GM23338 (cell line): ENCODE measurements around the gene B4GALT2. TPM values are rescaled to one million over a fixed set of nuclear protein-coding genes. Genes with fewer than 3 reads are reported as not detected.

Experiments
- ATAC-seq: fragments of 200-7000 bp; cut with Tn5 transposase; 3 replicates; pipeline ENCODE4 v1.9.1; 2020
- DNase-seq: peaks from one replicate; pipeline ENCODE4 v3.0.0-alpha.2; 2015; ENCODE audit warnings: low spot score
- H2AFZ ChIP-seq: fragments of 200-600 bp; sonication (generic); 2 replicates; pipeline ENCODE4 v1.8.0; 2016; ENCODE audit warnings: antibody characterized with exemption, mild to moderate bottlenecking, moderate library complexity
- H3F3A ChIP-seq: fragments of 200-600 bp; sonication (generic); replicated peaks from 2 replicates; pipeline ENCODE4 v1.8.0; 2017; ENCODE audit warnings: antibody characterized with exemption, mixed run types, low read depth
- H3K27ac ChIP-seq: fragments of 200-600 bp; sonication (generic); 2 replicates; pipeline ENCODE4 v1.6.1; 2016; ENCODE audit warnings: low read depth
- H3K27me3 ChIP-seq: fragments of 200-600 bp; sonication (generic); 2 replicates; pipeline ENCODE4 v1.8.0; 2016; ENCODE audit warnings: mild to moderate bottlenecking, mixed run types, moderate library complexity; ENCODE audit not compliant: insufficient read depth
- H3K36me3 ChIP-seq: fragments of 200-600 bp; sonication (generic); 2 replicates; pipeline ENCODE4 v1.8.0; 2016; ENCODE audit warnings: mild to moderate bottlenecking; ENCODE audit not compliant: insufficient read depth
- H3K4me1 ChIP-seq: fragments of 200-600 bp; sonication (generic); 2 replicates; pipeline ENCODE4 v1.8.0; 2016; ENCODE audit warnings: mild to moderate bottlenecking, moderate library complexity; ENCODE audit not compliant: insufficient read depth
- H3K4me2 ChIP-seq: fragments of 200-600 bp; sonication (generic); 2 replicates; pipeline ENCODE4 v1.7.1; 2017; ENCODE audit warnings: mixed run types
- H3K4me3 ChIP-seq: fragments of 200-600 bp; sonication (generic); 2 replicates; pipeline ENCODE4 v1.6.1; 2016; ENCODE audit warnings: mixed run types
- H3K79me2 ChIP-seq: fragments of 200-600 bp; sonication (generic); replicated peaks from 2 replicates; pipeline ENCODE4 v1.8.0; 2017; ENCODE audit warnings: mild to moderate bottlenecking; ENCODE audit not compliant: insufficient read depth
- H3K9me2 ChIP-seq: fragments of 200-600 bp; sonication (generic); 2 replicates; pipeline ENCODE4 v1.8.0; 2017; ENCODE audit not compliant: insufficient read depth
- H4K20me1 ChIP-seq: fragments of 200-600 bp; sonication (generic); replicated peaks from 2 replicates; pipeline ENCODE4 v1.8.0; 2017; ENCODE audit warnings: mild to moderate bottlenecking; ENCODE audit not compliant: insufficient read depth
- H3K27ac Mint-ChIP-seq: 2 replicates; pipeline ENCODE4 v1.8.0; 2020; ENCODE audit warnings: inconsistent platforms, mild to moderate bottlenecking, moderate library complexity, mixed read lengths
- H3K27me3 Mint-ChIP-seq: 3 replicates; pipeline ENCODE4 v1.8.0; 2022; ENCODE audit warnings: low read depth, mild to moderate bottlenecking, moderate library complexity, mixed read lengths, inconsistent platforms; ENCODE audit not compliant: insufficient read depth, poor library complexity
- H3K36me3 Mint-ChIP-seq: 3 replicates; pipeline ENCODE4 v1.8.0; 2021; ENCODE audit warnings: low read depth, mild to moderate bottlenecking, inconsistent platforms, moderate library complexity, mixed read lengths
- H3K4me1 Mint-ChIP-seq: 3 replicates; pipeline ENCODE4 v1.8.0; 2020; ENCODE audit warnings: mild to moderate bottlenecking, inconsistent platforms, mixed read lengths
- H3K4me3 Mint-ChIP-seq: 3 replicates; pipeline ENCODE4 v1.8.0; 2021; ENCODE audit warnings: moderate library complexity, mild to moderate bottlenecking, inconsistent platforms, mixed read lengths
- H3K9me3 Mint-ChIP-seq: 3 replicates; pipeline ENCODE4 v1.8.0; 2020; ENCODE audit warnings: moderate library complexity, mild to moderate bottlenecking, inconsistent platforms, mixed read lengths
- CREB1 ChIP-seq: fragments of 250-450 bp; sonication (Bioruptor Pico); IDR thresholded peaks from 2 replicates; pipeline ENCODE4 v1.5.0; 2020; ENCODE audit warnings: low read depth, mild to moderate bottlenecking, moderate library complexity
- CTCF ChIP-seq, 2 experiments: fragments of 200-600 bp in 1 of 2; sonication (generic) in 1 of 2; conservative IDR thresholded peaks; 2 replicates each; pipeline versions ENCODE4 v1.5.1 to v1.6.1; 2016 to 2017; ENCODE audit warnings: antibody characterized with exemption in 2 of 2, low read depth in 2 of 2, mild to moderate bottlenecking in 2 of 2, moderate library complexity in 1 of 2
- ETS1 ChIP-seq: IDR thresholded peaks from 2 replicates; pipeline ENCODE4 v1.6.1; 2016; ENCODE audit warnings: antibody characterized with exemption
- EZH2 ChIP-seq: fragments of 200-600 bp; sonication (generic); IDR thresholded peaks from one replicate; pipeline ENCODE4 v1.8.0; 2017; ENCODE audit warnings: antibody characterized with exemption, mild to moderate bottlenecking, low read depth; ENCODE audit not compliant: unreplicated experiment
- EZH2phosphoT487 ChIP-seq: fragments of 200-600 bp; sonication (generic); IDR thresholded peaks from one replicate; pipeline ENCODE4 v1.8.1; 2018; ENCODE audit warnings: antibody characterized with exemption; ENCODE audit not compliant: unreplicated experiment
- JUNB ChIP-seq: IDR thresholded peaks from one replicate; pipeline ENCODE4 v1.6.1; 2016; ENCODE audit warnings: antibody characterized with exemption; ENCODE audit not compliant: unreplicated experiment
- NANOG ChIP-seq: IDR thresholded peaks from 2 replicates; pipeline ENCODE4 v1.6.1; 2016; ENCODE audit warnings: antibody characterized with exemption, borderline replicate concordance
- POLR2AphosphoS5 ChIP-seq: IDR thresholded peaks from 2 replicates; pipeline ENCODE4 v1.6.1; 2016; ENCODE audit warnings: antibody characterized with exemption, low read depth
- REST ChIP-seq: IDR thresholded peaks from one replicate; pipeline ENCODE4 v1.6.1; 2018; ENCODE audit warnings: antibody characterized with exemption; ENCODE audit not compliant: unreplicated experiment
- STAT1 ChIP-seq: IDR thresholded peaks from one replicate; pipeline ENCODE4 v1.6.1; 2016; ENCODE audit warnings: antibody characterized with exemption; ENCODE audit not compliant: unreplicated experiment
- ZNF114 ChIP-seq: fragments of 250-450 bp; sonication (Bioruptor Pico); IDR thresholded peaks from 2 replicates; pipeline ENCODE4 v1.5.0; 2020; ENCODE audit warnings: mild to moderate bottlenecking, moderate library complexity
- ZNF331 ChIP-seq: fragments of 250-450 bp; sonication (Bioruptor Pico); IDR thresholded peaks from 2 replicates; pipeline ENCODE4 v1.5.0; 2020; ENCODE audit warnings: low read depth, mild to moderate bottlenecking, moderate library complexity
- ZNF462 ChIP-seq: fragments of 250-450 bp; sonication (Bioruptor Pico); IDR thresholded peaks from 2 replicates; pipeline ENCODE4 v1.5.0; 2020; ENCODE audit warnings: mild to moderate bottlenecking, moderate library complexity
- polyA plus RNA-seq: library from polyadenylated mRNA; unstranded; fragments of >200 nt; fragmentation: Nextera tagmentation; extraction: Ambion mirVana; gene quantifications from 2 replicates; pipeline ENCODE4 v1.2.1, GENCODE V29; 2016
- total RNA-seq: library from RNA; depleted of rRNA; stranded (reverse); fragments of >200 nt; shearing (Covaris generic); gene quantifications from 2 replicates; pipeline ENCODE4 v1.2.3, GENCODE V29; 2014

B4GALT2 gene
- total and polyA plus RNA-seq, 2 experiments from 2014 or later = 22.4 to 63.1 TPM

GRCh38 chr1:43963890-43964289, 15.1 kb upstream of the B4GALT2 start:
- no peaks in the 10 kb centered on the region for H3K4me1 Mint-ChIP-seq
- no peak overlapping the region for H3K4me3 Mint-ChIP-seq
- ATAC-seq = no peak
- no peaks in the 10 kb centered on the region for H3K9me3 Mint-ChIP-seq
- Histone ChIP-seq H3K27ac (no peak overlapping the region), H4K20me1 (no peaks in the 10 kb centered on the region; the same call in 1 of the 2 replicates), H3K27me3 (no peaks in the 10 kb centered on the region), H3K4me2 (no peak overlapping the region), H3K36me3 (no peaks in the 10 kb centered on the region), H3K4me3 (no peak overlapping the region), H3K9me2 (no peaks in the 10 kb centered on the region), H3K79me2 (no peaks in the 10 kb centered on the region), H3K4me1 (no peaks in the 10 kb centered on the region), H2AFZ (no peak overlapping the region), H3F3A (no peaks in the 10 kb centered on the region)
- DNase-seq = no peak
- H3K36me3 Mint-ChIP-seq = no peaks in the 10 kb centered on the region; the same call in 1 of the 3 replicates
- TF ChIP-seq CTCF (conservative IDR thresholded peaks at IDR 0.05; ENCODE audit: low read depth in 2 of 2) (no peak), JUNB (no peak), POLR2AphosphoS5 (no peak), ZNF462 (no peak), ZNF331 (CRISPR knock-in tag) (no peak), ETS1 (no peak), CREB1 (CRISPR knock-in tag) (no peak), EZH2 (no peak), ZNF114 (no peak), REST (no peak), STAT1 (no peak), NANOG (no peak), EZH2phosphoT487 (no peak)
- no peak overlapping the region for H3K27ac Mint-ChIP-seq
- H3K27me3 Mint-ChIP-seq = no peaks in the 10 kb centered on the region
